Measurements from ENCODE around the gene SLC13A1.
"Not testable (repeated sequence)": the region's sequence is repeated elsewhere in the genome, so short reads cannot be mapped to it uniquely, and the experiment has no call there.

The SLC13A1 gene

GRCh38 chr7:123199883-123200282, at the start of gene SLC13A1:
SLC13A1 (minus strand) TSS chr7:123199969; CDS start chr7:123199946, 23 bp downstream.
- DNase-seq (ENCODE audit: low read depth in 2 of 2) = no peak

- DNase-seq (ENCODE audit: low read depth in 2 of 2) = no peak
Observed at GRCh38 chr7:123244768-123245167, 45.0 kb upstream of the SLC13A1 start.

GRCh38 chr7:123242467-123243092, 42.8 kb upstream of the SLC13A1 start:
- DNase-seq (ENCODE audit: low read depth in 2 of 2) = no peak

GRCh38 chr7:123241809-123242208, 42.0 kb upstream of the SLC13A1 start:
- no peak for DNase-seq (ENCODE audit: low read depth in 2 of 2)

- no peak for DNase-seq (ENCODE audit: low read depth in 2 of 2)
Observed at GRCh38 chr7:123231021-123232000, 31.5 kb upstream of the SLC13A1 start.

GRCh38 chr7:123230603-123231002, 30.8 kb upstream of the SLC13A1 start:
- no peak for DNase-seq (ENCODE audit: low read depth in 2 of 2)

GRCh38 chr7:123230147-123230546, 30.4 kb upstream of the SLC13A1 start:
- no peak for DNase-seq (ENCODE audit: low read depth in 2 of 2)

GRCh38 chr7:123229426-123229825, 29.7 kb upstream of the SLC13A1 start:
- DNase-seq (ENCODE audit: low read depth in 2 of 2) = no peak

GRCh38 chr7:123227666-123228065, 27.9 kb upstream of the SLC13A1 start:
- DNase-seq (ENCODE audit: low read depth in 2 of 2) = not testable (repeated sequence)

- no peak for DNase-seq (ENCODE audit: low read depth in 2 of 2)
Observed at GRCh38 chr7:123220396-123220795, 20.6 kb upstream of the SLC13A1 start.

GRCh38 chr7:123218866-123219265, 19.1 kb upstream of the SLC13A1 start:
- DNase-seq (ENCODE audit: low read depth in 2 of 2) = no peak

- DNase-seq (ENCODE audit: low read depth in 2 of 2) = no peak
Observed at GRCh38 chr7:123216825-123217224, 17.1 kb upstream of the SLC13A1 start.

GRCh38 chr7:123215350-123215749, 15.6 kb upstream of the SLC13A1 start:
- DNase-seq (ENCODE audit: low read depth in 2 of 2) = no peak

- DNase-seq (ENCODE audit: low read depth in 2 of 2) = no peak
Observed at GRCh38 chr7:123211545-123211944, 11.8 kb upstream of the SLC13A1 start.

GRCh38 chr7:123210986-123211385, 11.2 kb upstream of the SLC13A1 start:
- DNase-seq (ENCODE audit: low read depth in 2 of 2) = no peak

- no peak for DNase-seq (ENCODE audit: low read depth in 2 of 2)
Observed at GRCh38 chr7:123209786-123210185, 10.0 kb upstream of the SLC13A1 start.

GRCh38 chr7:123208793-123209192, 9.0 kb upstream of the SLC13A1 start:
- no peak for DNase-seq (ENCODE audit: low read depth in 2 of 2)

- DNase-seq (ENCODE audit: low read depth in 2 of 2) = no peak
Observed at GRCh38 chr7:123204206-123204835, 4.6 kb upstream of the SLC13A1 start.

GRCh38 chr7:123201901-123202300, 2.1 kb upstream of the SLC13A1 start:
- no peak for DNase-seq (ENCODE audit: low read depth in 2 of 2)

GRCh38 chr7:123198668-123199652, 809 bp downstream of the SLC13A1 start:
- no peak for DNase-seq (ENCODE audit: low read depth in 2 of 2)

- no peak for DNase-seq (ENCODE audit: low read depth in 2 of 2)
Observed at GRCh38 chr7:123198111-123198510, 1.7 kb downstream of the SLC13A1 start.
